ENCODE measurements around the gene ATP5MG.

The ATP5MG gene

GRCh38 chr11:118410055-118410745 lies 8.8 kb downstream of the ATP5MG start:
- DNase-seq = no peak

GRCh38 chr11:118411530-118411929 lies 10.1 kb downstream of the ATP5MG start:
- DNase-seq = no peak

GRCh38 chr11:118412921-118413320 lies 11.5 kb downstream of the ATP5MG start:
- DNase-seq = peak; percentile 17

GRCh38 chr11:118415062-118415738 lies 13.8 kb downstream of the ATP5MG start:
- no peak for DNase-seq

- DNase-seq = peak; percentile 67
Observed at GRCh38 chr11:118415739-118416068, 14.3 kb downstream of the ATP5MG start.

GRCh38 chr11:118416900-118417299 lies 15.5 kb downstream of the ATP5MG start:
- peak; percentile 32 for DNase-seq

- no peak for DNase-seq
Observed at GRCh38 chr11:118417801-118418200, 16.4 kb downstream of the ATP5MG start.

- DNase-seq = no peak
Observed at GRCh38 chr11:118418766-118419165, 17.4 kb downstream of the ATP5MG start.

- DNase-seq = no peak
Observed at GRCh38 chr11:118427707-118428106, 26.3 kb downstream of the ATP5MG start.

- DNase-seq = peak; percentile 24
Observed at GRCh38 chr11:118430956-118431355, 29.6 kb downstream of the ATP5MG start.

GRCh38 chr11:118434123-118434552 lies 32.7 kb downstream of the ATP5MG start:
- peak; percentile 85 for DNase-seq

- DNase-seq = peak; percentile 82
Observed at GRCh38 chr11:118434553-118435289, 33.3 kb downstream of the ATP5MG start.

GRCh38 chr11:118435290-118435892 lies 34.0 kb downstream of the ATP5MG start:
- DNase-seq = peak; percentile 97

GRCh38 chr11:118435893-118436624 lies 34.7 kb downstream of the ATP5MG start, which contains the start of gene KMT2A:
Gene KMT2A, plus strand, starts transcription at chr11:118436492. Its CDS starts 21 bp downstream, at chr11:118436513.
- DNase-seq = peak; percentile 99

- no peak for DNase-seq
Observed at GRCh38 chr11:118436639-118437207, 35.3 kb downstream of the ATP5MG start.

GRCh38 chr11:118437208-118438125 lies 36.1 kb downstream of the ATP5MG start:
- peak; percentile 79 for DNase-seq

GRCh38 chr11:118438314-118438931 lies 37.0 kb downstream of the ATP5MG start:
- peak; percentile 40 for DNase-seq

GRCh38 chr11:118439646-118440045 lies 38.2 kb downstream of the ATP5MG start:
- DNase-seq = no peak

GRCh38 chr11:118441770-118442275 lies 40.4 kb downstream of the ATP5MG start:
- peak; percentile 25 for DNase-seq

- no peak for DNase-seq
Observed at GRCh38 chr11:118442301-118442700, 40.9 kb downstream of the ATP5MG start.
